OCI-LY3 (cell line): ENCODE results near the gene FBXO47.

Experiments
- H2AFZ ChIP-seq: fragments of 200-600, 300-600 bp; shearing (Covaris generic); 2 replicates; pipeline ENCODE4 v1.6.0; 2014; ENCODE audit warnings: antibody characterized with exemption, low read depth, low read length
- H3K27ac ChIP-seq: fragments of 200-600, 300-600 bp; sonication (generic); 2 replicates; pipeline ENCODE4 v1.5.1; 2014; ENCODE audit warnings: mild to moderate bottlenecking, low read length, moderate library complexity, mixed read lengths
- H3K27me3 ChIP-seq: fragments of 200-600, 300-600 bp; sonication (generic); 2 replicates; pipeline ENCODE4 v1.6.1; 2014; ENCODE audit warnings: low read depth, low read length, mixed read lengths
- H3K36me3 ChIP-seq: fragments of 200-600, 300-600 bp; sonication (generic); replicated peaks from 2 replicates; pipeline ENCODE3; 2014; ENCODE audit warnings: low read depth, low read length, mixed read lengths
- H3K4me1 ChIP-seq: fragments of 300-600, 200-600 bp; sonication (generic); 2 replicates; pipeline ENCODE4 v1.6.1; 2014; ENCODE audit warnings: low read length, mixed read lengths
- H3K4me2 ChIP-seq: fragments of 200-600, 300-600 bp; sonication (generic); 2 replicates; pipeline ENCODE4 v1.6.1; 2014; ENCODE audit warnings: low read length, mixed read lengths
- H3K4me3 ChIP-seq: fragments of 300-600, 200-600 bp; sonication (generic); 2 replicates; pipeline ENCODE4 v1.5.1; 2014; ENCODE audit warnings: antibody characterized with exemption, mild to moderate bottlenecking, low read length, moderate library complexity
- H3K79me2 ChIP-seq: fragments of 300-600, 200-600 bp; shearing (Covaris generic); 2 replicates; pipeline ENCODE4 v1.6.1; 2014; ENCODE audit warnings: mild to moderate bottlenecking, low read length, mixed read lengths
- H3K9ac ChIP-seq: fragments of 300-600, 200-600 bp; shearing (Covaris generic); 2 replicates; pipeline ENCODE4 v1.6.0; 2014; ENCODE audit warnings: mild to moderate bottlenecking, low read length, moderate library complexity
- H3K9me3 ChIP-seq: fragments of 200-600, 300-600 bp; shearing (Covaris generic); 2 replicates; pipeline ENCODE4 v1.6.1; 2014; ENCODE audit warnings: low read length, mixed read lengths; ENCODE audit not compliant: insufficient read depth
- H4K20me1 ChIP-seq: fragments of 200-600, 300-600 bp; sonication (generic); 2 replicates; pipeline ENCODE4 v1.6.1; 2016; ENCODE audit warnings: low read length, mixed read lengths; ENCODE audit not compliant: insufficient read depth
- EZH2phosphoT487 ChIP-seq: fragments of 200-600 bp; shearing (Covaris generic); IDR thresholded peaks from 2 replicates; pipeline ENCODE4 v1.6.1; 2018; ENCODE audit warnings: antibody characterized with exemption, mixed run types, low read depth
- TF ChIP-seq, protein P1 (sequence below): fragments of 200-600, 300-600 bp; sonication (generic); IDR thresholded peaks from 2 replicates; pipeline ENCODE4 v1.5.1; 2014; ENCODE audit warnings: antibody characterized with exemption, low read length, low read depth

FBXO47 gene

DNA sequence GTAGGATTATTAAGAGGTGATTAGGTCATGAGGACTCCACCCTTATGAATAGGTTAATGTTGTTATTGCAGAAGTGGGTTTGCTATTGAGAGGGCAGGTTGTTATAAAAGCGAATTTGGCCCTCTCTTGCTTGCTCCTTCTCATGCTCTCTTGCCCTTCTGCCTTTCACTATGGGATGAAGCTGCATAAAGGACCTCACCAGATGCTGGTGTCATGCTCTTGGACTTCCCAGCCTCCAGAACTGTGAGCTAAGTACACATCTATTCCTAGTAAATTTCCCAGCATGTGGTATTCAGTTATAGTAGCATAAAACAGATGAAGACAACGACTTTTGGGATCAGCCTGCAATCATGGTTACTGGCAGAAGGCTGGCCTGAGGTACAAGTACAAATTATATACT is 41.4 kb upstream of the FBXO47 start:
- Histone ChIP-seq H3K27ac (no peak overlapping the region), H3K4me1 (no peaks in the 10 kb centered on the region), H3K27me3 (peaks cover 44% of the 10 kb centered on the region), H3K79me2 (no peaks in the 10 kb centered on the region), H3K9me3 (no peaks in the 10 kb centered on the region), H2AFZ (no peak overlapping the region), H3K4me2 (no peak overlapping the region), H3K36me3 (no peaks in the 10 kb centered on the region), H4K20me1 (no peaks in the 10 kb centered on the region), H3K9ac (no peak overlapping the region), H3K4me3 (no peak overlapping the region)
- TF ChIP-seq, protein P1, sequence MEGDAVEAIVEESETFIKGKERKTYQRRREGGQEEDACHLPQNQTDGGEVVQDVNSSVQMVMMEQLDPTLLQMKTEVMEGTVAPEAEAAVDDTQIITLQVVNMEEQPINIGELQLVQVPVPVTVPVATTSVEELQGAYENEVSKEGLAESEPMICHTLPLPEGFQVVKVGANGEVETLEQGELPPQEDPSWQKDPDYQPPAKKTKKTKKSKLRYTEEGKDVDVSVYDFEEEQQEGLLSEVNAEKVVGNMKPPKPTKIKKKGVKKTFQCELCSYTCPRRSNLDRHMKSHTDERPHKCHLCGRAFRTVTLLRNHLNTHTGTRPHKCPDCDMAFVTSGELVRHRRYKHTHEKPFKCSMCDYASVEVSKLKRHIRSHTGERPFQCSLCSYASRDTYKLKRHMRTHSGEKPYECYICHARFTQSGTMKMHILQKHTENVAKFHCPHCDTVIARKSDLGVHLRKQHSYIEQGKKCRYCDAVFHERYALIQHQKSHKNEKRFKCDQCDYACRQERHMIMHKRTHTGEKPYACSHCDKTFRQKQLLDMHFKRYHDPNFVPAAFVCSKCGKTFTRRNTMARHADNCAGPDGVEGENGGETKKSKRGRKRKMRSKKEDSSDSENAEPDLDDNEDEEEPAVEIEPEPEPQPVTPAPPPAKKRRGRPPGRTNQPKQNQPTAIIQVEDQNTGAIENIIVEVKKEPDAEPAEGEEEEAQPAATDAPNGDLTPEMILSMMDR, result no peak
- no peak for TF ChIP-seq EZH2phosphoT487

DNA sequence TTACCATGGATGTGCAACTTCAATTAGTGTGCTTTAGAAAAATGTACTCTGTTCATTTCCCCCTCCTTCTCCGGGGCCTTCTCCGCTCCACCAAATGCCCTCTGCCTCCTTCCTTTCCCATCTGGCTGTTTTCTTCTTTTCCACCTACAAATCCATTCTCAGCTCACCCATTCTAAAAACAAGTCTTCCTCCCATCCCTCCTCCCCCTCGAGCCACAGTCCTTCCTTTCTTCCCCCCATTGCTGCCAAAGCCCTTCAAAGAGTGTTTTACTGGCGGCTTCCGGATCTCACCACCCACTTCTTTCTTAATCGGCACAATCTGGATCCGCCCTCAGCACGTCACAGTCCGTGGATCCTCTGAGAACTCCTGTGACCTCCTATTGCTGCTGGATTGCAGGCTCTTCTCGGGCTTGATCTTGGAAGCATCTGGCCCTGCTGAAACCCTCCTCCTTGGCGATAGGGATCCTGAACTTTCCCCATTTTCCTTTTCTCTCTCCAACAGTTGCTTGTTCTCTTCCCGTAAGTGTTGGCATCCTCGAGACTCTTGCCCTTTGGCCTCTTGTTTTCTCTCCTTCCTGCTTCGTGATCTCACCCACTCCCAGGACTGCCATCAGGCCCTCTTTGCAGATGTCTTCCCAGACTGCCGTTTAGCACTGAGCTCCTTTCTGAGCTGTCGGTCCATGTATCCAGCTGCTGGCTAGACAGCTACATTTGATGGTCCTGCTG is 36.0 kb upstream of the FBXO47 start:
- Histone ChIP-seq H2AFZ (no peak overlapping the region), H4K20me1 (no peaks in the 10 kb centered on the region), H3K9me3 (no peaks in the 10 kb centered on the region), H3K27me3 (peaks cover 34% of the 10 kb centered on the region), H3K4me1 (no peaks in the 10 kb centered on the region), H3K4me2 (no peak overlapping the region), H3K27ac (no peak overlapping the region), H3K4me3 (no peak overlapping the region), H3K36me3 (no peaks in the 10 kb centered on the region), H3K9ac (no peak overlapping the region), H3K79me2 (no peaks in the 10 kb centered on the region)
- no peak for TF ChIP-seq EZH2phosphoT487
- TF ChIP-seq, protein P1, result no peak

DNA sequence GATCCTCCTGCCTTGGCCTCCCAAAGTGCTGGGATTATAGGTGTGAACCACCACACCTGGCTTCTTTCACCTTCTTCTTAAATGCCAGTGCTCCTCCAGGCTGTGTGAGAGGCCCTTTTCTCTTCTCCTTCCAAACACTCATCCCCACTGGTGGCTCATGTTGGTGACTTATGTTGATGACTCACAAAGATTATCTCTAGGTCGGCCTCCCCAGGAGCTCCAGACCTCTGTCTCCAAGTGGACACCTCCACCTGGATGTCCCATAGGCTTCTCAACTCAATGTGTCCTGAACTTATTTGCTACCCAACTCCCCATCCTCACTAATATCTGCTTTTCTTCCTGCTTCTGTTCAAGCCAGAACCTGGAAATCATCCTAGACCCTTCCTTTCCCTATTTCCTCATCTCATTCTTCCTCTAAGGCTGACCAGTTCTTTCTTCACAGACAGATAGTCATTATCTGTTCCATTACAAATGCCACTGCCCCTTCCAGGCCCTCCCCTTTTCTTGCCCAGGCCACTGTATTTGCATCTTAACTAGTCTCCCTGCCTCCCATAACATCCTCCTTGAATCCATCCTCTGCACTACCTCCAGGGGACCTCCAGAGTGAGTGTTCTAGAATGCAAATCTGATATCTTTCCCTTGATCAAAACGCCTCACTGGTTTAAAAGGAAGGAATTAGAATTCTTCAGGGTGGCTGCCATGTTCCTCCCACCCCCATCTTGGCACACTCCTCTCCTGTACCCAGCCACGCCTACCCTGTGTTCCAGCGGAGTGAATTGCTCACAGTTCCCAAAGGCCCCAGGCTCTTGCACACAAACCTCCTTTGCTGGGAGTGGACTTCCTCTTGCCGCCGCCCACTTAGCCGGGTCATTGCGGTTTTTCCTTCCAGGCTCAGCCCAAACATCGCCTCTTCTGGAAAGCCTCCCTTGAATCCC is 34.8 kb upstream of the FBXO47 start:
- Histone ChIP-seq H3K9ac (no peak overlapping the region), H3K4me3 (no peak overlapping the region), H3K9me3 (no peaks in the 10 kb centered on the region), H3K79me2 (no peaks in the 10 kb centered on the region), H2AFZ (no peak overlapping the region), H3K27ac (no peak overlapping the region), H3K27me3 (peaks cover 34% of the 10 kb centered on the region), H3K4me1 (no peaks in the 10 kb centered on the region), H4K20me1 (no peaks in the 10 kb centered on the region), H3K4me2 (no peak overlapping the region), H3K36me3 (no peaks in the 10 kb centered on the region)
- no peak for TF ChIP-seq EZH2phosphoT487
- TF ChIP-seq, protein P1, result no peak

DNA sequence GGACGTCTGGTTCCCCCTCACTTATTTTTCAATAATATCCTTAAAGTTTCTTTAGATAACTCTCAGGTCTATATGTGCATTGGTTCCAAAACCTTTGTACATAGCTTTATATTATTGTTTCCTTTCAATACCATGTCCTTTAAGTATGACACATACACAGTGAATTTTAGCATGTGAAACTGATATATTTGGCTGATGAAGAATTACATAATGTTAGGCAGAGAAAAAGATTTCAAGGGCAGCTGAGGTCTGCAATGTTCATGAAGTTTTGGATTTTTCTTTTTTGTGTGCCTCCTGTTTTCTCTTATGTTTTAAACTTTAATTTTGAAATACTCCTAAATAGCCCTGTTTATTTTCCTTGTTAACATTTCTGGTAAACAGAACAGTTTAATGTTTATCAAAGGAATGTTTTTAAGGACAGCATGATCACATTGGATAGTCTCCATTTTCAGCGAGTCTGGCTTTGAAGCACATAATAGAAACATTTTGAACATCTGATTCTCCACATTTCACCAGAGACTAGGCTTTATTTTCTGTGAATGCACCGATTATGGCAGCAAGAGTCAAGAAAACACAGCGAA is 32.9 kb upstream of the FBXO47 start:
- Histone ChIP-seq H3K9me3 (peaks cover 4% of the 10 kb centered on the region; the same call in 1 of the 2 replicates), H3K4me1 (no peaks in the 10 kb centered on the region), H3K4me2 (no peak overlapping the region), H3K27me3 (peaks cover 34% of the 10 kb centered on the region), H2AFZ (no peak overlapping the region), H3K36me3 (no peaks in the 10 kb centered on the region), H3K27ac (no peak overlapping the region), H3K4me3 (no peak overlapping the region), H3K9ac (no peak overlapping the region), H3K79me2 (no peaks in the 10 kb centered on the region), H4K20me1 (no peaks in the 10 kb centered on the region)
- TF ChIP-seq, protein P1, result no peak
- no peak for TF ChIP-seq EZH2phosphoT487
